NCI-H526 treated with DMSO at 0.1 percent for 48 hours (cell line): ENCODE measurements around the gene SGPP2.
"Not testable (repeated sequence)": the region's sequence is repeated elsewhere in the genome, so short reads cannot be mapped to it uniquely, and the experiment has no call there.

Experiments
- DNase-seq: peaks from one replicate; lab custom pipeline; 2025; lab: John Stamatoyannopoulos, UW

The SGPP2 gene

GRCh38 chr2:222424276-222424728 lies at the start of gene SGPP2:
SGPP2 (plus strand) TSS chr2:222424543; CDS start chr2:222424603, 60 bp downstream.
- DNase-seq, result peak; percentile 59

GRCh38 chr2:222375798-222376197 lies 48.5 kb upstream of the SGPP2 start:
- no peak for DNase-seq

GRCh38 chr2:222380456-222380855 lies 43.9 kb upstream of the SGPP2 start:
- DNase-seq, result no peak

- DNase-seq, result no peak
Measured at GRCh38 chr2:222381566-222381965, 42.8 kb upstream of the SGPP2 start.

GRCh38 chr2:222383255-222383654 lies 41.1 kb upstream of the SGPP2 start:
- DNase-seq, result no peak

GRCh38 chr2:222391743-222392285 lies 32.5 kb upstream of the SGPP2 start:
- no peak for DNase-seq

GRCh38 chr2:222393733-222394267 lies 30.5 kb upstream of the SGPP2 start:
- DNase-seq, result no peak

GRCh38 chr2:222398446-222398885 lies 25.9 kb upstream of the SGPP2 start:
- peak; percentile 51 for DNase-seq

- DNase-seq, result peak; percentile 93
Measured at GRCh38 chr2:222399038-222399783, 25.1 kb upstream of the SGPP2 start.

GRCh38 chr2:222404151-222404905 lies 20.0 kb upstream of the SGPP2 start:
- no peak for DNase-seq

GRCh38 chr2:222408684-222409083 lies 15.7 kb upstream of the SGPP2 start:
- DNase-seq, result no peak

- no peak for DNase-seq
Measured at GRCh38 chr2:222410534-222410933, 13.8 kb upstream of the SGPP2 start.

GRCh38 chr2:222412334-222412733 lies 12.0 kb upstream of the SGPP2 start:
- not testable (repeated sequence) for DNase-seq

- DNase-seq, result no peak
Measured at GRCh38 chr2:222413295-222413911, 10.9 kb upstream of the SGPP2 start.

GRCh38 chr2:222418739-222419138 lies 5.6 kb upstream of the SGPP2 start:
- DNase-seq, result no peak

GRCh38 chr2:222420508-222420907 lies 3.8 kb upstream of the SGPP2 start:
- no peak for DNase-seq

GRCh38 chr2:222421626-222422025 lies 2.7 kb upstream of the SGPP2 start:
- no peak for DNase-seq

GRCh38 chr2:222423186-222423585 lies 1.2 kb upstream of the SGPP2 start:
- DNase-seq, result peak; percentile 91

- peak; percentile 59 for DNase-seq
Measured at GRCh38 chr2:222423632-222424275, 589 bp upstream of the SGPP2 start.

- DNase-seq, result peak; percentile 35
Measured at GRCh38 chr2:222424729-222425671, 657 bp downstream of the SGPP2 start.
